ENCODE data around the gene INTS4.
"Not testable (repeated sequence)": the region's sequence is repeated elsewhere in the genome, so short reads cannot be mapped to it uniquely, and the experiment has no call there.

Gene INTS4

GRCh38 chr11:77874206-77874605, 120.3 kb downstream of the INTS4 start:
- no peak for DNase-seq

- DNase-seq: no peak
These were observed 121.1 kb downstream of the INTS4 start for GRCh38 chr11:77873345-77873744.

GRCh38 chr11:77871855-77872254, 122.6 kb downstream of the INTS4 start:
- DNase-seq: no peak

- DNase-seq: no peak
These were observed 125.7 kb downstream of the INTS4 start for GRCh38 chr11:77868744-77869143.

GRCh38 chr11:77866336-77866735, 128.1 kb downstream of the INTS4 start:
- DNase-seq: no peak

- no peak for DNase-seq
These were observed 128.7 kb downstream of the INTS4 start for GRCh38 chr11:77865805-77866204.

- DNase-seq: not testable (repeated sequence)
These were observed 133.0 kb downstream of the INTS4 start for GRCh38 chr11:77861444-77861843.

GRCh38 chr11:77857906-77858457, 136.5 kb downstream of the INTS4 start:
- not testable (repeated sequence) for DNase-seq

- no peak for DNase-seq
These were observed 139.6 kb downstream of the INTS4 start for GRCh38 chr11:77854838-77855237.

- no peak for DNase-seq
These were observed 143.0 kb downstream of the INTS4 start for GRCh38 chr11:77851503-77851902.

- not testable (repeated sequence) for DNase-seq
These were observed 150.8 kb downstream of the INTS4 start for GRCh38 chr11:77843700-77844099.

GRCh38 chr11:77842441-77843121, 151.9 kb downstream of the INTS4 start:
- DNase-seq: no peak

- DNase-seq: no peak
These were observed 161.2 kb downstream of the INTS4 start for GRCh38 chr11:77833302-77833701.

GRCh38 chr11:77828926-77829325, 165.5 kb downstream of the INTS4 start:
- DNase-seq: no peak
